GM18519 (cell line): Measurements from ENCODE around the gene SPECC1.
"Not testable (repeated sequence)": the region's sequence is repeated elsewhere in the genome, so short reads cannot be mapped to it uniquely, and the experiment has no call there.

Experiments
- ATAC-seq: cut with Tn5 transposase; IDR thresholded peaks from one replicate; pipeline ENCODE4 v1.9.1; 2021; ENCODE audit warnings: mild to moderate bottlenecking, moderate library complexity; ENCODE audit not compliant: unreplicated experiment, low FRiP score

Gene SPECC1

DNA sequence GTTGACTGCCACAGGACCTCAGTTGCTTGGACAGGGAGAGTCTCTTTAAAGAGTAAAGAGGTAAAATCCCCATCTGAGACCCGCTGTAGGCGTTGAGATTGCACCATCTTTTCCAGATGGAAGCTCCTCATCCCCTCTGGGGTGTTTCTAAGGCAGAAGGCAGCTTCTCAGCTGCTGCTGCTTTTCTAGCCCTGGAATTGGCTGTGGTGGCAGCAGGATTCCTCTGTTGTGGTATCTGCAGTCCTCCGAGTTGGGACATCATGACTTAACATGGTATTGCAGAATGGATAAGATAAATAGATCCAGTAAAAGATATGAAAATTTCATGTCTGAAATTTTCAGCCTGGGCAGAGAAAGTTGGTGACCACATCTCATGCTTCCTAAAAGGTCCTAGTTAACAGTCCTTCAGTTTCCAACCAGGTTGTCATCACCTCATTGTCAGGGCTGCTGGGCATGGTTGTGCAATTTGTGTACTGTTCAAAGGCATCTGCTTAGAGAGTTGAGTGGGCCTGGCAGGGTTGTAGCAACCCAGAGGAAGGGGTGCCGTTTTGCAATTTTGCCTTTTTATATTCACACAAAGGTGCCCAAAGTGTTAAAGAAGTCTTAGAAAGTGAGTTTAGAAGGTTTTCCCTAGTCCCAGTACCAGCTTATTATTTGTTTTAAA lies 150.4 kb downstream of the SPECC1 start:
- ATAC-seq: no peak

DNA sequence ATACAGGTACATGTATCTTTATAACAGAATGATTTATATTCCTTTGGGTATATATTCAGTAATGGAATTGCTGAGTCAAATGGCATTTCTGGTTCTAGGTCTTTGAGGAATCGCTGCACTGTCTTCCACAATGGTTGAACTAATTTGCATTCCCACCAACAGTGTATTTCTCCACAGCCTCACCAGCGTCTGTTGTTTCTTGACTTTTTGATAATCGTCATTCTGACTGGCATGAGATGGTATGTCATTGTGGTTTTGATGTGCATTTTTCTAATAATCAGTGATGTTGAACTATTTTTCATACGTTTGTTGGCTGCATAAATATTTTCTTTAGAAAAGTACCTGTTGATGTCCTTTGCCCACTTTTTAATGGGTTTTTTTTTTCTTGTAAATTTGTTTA lies 156.4 kb downstream of the SPECC1 start:
- not testable (repeated sequence) for ATAC-seq

DNA sequence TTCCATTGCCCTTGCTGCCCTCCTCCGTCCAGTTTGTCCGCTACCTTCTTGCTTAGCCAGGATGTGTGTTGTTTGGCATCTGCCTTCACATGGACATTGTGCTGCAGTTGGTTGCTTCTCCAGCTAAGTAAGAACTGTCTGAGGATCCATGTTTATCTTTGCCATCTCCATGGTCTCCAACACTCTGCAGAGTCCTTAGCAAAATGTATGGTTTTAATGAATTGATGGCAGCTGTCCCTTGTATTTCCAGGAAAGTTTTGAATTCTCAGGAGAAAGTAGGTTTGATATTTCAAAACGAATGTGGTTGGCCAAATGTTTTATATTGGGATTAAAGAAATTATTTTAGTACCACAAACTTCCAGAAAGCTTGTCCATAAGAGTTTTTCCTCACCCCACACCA lies 160.9 kb downstream of the SPECC1 start:
- ATAC-seq: no peak

DNA sequence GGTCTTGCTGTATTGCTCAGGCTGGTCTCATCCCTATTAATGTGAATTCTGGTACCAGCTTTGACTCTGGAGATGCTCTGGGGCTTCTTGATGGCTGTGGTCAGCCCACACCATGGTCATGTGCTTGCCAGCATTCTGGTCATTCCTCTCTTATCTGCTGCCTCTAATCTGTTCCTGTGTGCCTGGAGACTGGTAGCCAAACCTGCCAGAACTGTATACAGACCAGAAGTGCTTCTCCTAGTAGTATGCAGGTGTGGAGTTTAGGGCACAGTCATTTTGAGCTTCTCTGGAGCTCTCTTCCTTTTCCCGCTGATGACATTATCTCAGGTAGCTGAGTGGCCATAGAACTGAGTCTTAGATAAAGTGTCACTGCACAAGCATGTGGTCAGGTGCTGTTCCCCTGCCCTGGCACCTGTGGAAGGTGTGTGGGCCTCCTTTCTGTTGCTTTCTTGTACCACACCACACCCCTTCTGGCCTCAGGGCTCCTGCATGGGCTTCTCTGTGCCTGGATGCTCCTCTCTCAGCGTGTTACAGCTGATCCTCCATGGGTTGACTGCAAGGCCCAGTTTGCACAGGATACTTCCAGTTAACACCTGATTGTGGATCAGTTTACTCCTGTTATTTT lies 162.7 kb downstream of the SPECC1 start:
- no peak for ATAC-seq

- no peak for ATAC-seq
Observed at GRCh38 chr17:20172376-20172775, 163.2 kb downstream of the SPECC1 start.

DNA sequence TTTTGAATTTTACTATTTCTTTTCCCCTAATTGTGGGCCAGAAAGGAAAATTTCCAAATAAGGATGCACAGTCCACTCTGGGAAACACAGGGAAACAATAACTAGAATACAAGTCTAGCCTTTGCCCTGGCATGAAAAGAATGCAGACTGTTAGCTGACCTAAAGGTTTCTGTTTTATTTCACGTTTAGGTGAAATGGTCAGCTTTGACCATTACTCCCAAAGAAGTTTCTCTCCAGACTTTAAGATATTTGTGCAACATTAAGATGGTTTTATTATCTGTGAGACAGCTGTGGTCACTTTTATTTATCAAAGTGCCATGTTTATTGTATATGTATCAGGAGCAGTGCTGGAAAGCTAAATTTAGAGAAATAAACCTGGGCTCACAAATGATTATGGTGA lies 163.9 kb downstream of the SPECC1 start:
- no peak for ATAC-seq

GRCh38 chr17:20174588-20175265 lies 165.6 kb downstream of the SPECC1 start:
- ATAC-seq: no peak

DNA sequence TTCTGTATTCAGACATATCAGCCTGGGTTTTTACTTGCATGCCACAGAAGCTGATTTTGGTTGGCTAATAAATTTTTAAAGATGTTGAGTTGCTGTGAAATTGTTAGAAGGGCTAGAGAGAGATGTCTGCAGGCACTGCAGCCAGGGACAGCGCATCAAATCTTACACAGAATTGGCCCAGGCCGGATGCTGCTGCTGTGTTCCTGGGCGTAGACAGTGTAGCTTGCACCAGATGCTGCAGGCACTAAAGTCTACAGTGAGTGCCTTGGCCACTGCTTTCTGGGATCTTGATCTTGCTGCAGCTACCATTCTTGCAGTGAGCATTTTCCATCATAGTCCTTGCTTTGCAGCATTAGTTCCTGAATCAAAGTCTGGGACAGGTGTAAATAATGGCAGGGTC lies 169.9 kb downstream of the SPECC1 start:
- no peak for ATAC-seq

DNA sequence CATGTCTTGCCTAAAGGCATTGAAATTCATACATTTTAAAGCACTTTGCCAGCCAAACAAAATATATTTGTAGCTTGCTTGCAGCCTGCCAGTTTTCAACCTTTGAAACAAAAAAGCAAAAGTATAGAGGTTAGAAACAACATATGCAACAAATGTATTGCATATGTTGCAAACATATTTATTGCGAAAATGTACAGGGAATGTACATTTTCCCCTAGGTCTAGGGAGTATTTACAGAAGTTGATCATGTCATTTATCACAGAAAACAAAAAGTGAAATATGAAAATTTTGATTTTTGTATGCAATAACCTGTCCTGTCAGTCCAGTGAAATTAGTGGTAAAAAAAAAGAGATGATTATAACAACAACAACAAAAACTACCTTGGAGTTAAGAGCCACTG lies 171.5 kb downstream of the SPECC1 start:
- no peak for ATAC-seq

DNA sequence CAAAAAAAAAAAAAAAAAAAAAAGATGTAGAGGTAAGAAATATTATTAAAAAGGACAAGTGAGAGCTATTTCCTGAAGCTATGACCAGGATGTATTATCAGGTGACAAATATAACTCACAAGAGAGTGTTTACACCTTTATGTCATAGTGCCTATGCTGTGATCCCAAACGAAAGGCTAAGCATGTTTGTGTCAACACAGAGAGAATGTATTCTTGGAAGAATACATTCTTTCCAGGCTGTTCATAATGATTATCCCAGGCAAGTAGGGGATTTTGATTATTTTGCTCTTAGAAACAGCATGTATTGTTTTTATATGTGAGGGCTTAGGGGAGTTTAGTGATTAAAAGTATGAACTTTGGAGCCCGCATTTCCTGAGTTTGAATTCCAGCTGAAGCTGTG lies 175.0 kb downstream of the SPECC1 start:
- no peak for ATAC-seq

DNA sequence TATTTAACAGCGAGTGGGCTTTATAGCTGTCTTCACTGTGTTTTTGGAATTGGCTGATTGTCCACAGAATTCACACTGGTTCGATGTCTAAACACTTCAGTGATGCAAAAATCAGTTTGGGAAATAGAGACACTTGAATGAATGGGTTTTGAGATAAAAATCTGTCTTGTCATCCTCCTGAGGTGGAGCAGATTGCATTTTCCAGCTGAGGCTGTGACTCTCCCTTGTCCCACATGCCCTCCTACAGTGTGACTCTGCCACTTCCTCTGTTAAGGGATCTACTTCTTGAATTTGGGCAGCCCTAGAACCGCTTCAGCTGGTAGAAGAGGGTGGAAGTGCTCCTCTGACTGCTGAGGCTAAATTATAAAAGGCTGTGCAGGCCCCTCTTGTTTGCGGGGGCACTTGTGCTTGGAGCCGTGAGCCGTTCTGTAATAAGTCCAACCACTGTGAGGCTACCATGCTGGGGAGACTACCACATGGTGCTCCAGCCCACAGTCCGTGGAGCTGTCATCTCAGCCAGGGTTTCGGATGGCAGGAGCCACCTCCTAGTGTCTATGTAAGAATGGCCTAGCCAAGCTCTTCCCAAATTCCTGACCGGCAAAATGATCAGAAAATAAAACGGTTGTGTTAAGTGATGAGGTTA lies 175.9 kb downstream of the SPECC1 start:
- ATAC-seq: no peak

- no peak for ATAC-seq
Observed at GRCh38 chr17:20187049-20187448, 177.9 kb downstream of the SPECC1 start.

DNA sequence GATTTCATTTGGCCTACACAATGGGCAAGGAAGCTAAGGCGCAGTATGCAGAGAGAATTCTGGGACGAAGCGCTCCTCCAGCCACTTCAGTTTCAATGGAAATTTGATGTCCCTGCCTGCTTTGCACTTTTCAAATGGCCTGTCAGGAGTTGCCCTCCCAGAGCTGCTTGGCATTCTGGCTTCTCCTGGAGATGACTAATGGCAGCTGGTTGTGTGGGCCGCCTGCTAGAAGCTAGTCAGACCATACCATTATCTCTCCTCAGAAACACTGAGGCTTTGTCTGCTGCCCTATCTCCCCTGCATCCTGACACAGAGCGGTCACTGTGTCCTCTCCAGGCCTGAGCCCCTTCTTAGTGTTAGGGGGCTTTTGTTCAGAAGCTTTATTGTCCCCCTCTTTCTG lies 180.1 kb downstream of the SPECC1 start:
- ATAC-seq: no peak

DNA sequence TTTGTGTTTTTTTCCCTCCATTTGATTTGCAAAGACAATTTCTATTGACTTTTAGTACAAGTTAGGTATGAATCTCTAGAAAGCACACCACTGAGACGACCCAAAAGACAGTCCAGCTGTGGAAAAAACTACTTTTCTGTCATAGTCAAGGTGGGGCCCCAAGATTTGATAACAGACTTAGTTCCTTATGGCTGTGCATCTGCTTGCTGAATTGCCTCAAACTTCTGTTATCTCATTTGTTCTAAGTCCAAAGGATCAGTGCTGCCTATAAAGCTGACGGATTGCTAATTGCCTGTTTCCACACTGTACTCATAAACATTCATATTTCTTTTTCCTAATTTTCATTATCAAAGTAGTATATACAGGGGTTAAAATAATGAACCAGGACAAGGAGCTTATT lies 180.8 kb downstream of the SPECC1 start:
- no peak for ATAC-seq

GRCh38 chr17:20190605-20191004 lies 181.4 kb downstream of the SPECC1 start:
- no peak for ATAC-seq

DNA sequence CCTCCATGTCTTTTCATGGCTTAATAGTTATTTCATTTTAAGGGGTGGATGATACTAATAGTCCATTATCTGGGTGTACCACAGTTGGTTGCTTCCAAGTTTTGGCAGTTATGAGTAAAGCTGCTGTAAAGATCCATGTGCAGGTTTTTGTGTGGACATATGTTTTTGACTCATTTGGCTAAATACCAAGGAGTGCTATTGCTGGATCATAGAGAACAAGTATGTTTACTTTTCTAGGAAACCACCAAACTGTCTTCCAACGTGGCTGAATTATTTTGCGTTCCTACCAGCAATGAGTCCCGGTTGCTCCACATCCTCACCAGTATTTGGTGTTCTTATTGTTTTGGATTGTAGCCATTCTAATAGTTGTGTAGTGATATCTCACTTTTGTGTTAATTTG lies 181.9 kb downstream of the SPECC1 start:
- no peak for ATAC-seq

DNA sequence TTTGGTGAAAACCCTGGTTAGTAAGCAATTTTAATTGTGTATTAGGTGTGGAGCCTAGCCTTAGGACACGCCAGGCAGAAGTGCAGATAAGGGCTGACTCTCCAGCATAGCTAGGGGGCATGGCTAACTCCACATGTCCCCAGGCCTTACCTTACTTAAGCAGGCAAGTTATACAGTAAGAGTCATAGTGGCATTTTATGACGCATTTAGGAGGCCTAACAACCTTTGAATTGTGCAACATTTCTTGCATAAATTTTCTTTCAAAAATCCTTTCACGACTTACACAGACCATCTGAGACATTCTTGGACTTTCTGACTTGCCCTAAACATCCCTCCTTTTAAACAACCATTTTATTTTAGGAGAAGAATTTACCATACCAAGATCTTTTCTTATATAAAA lies 187.1 kb downstream of the SPECC1 start:
- ATAC-seq: not testable (repeated sequence)

DNA sequence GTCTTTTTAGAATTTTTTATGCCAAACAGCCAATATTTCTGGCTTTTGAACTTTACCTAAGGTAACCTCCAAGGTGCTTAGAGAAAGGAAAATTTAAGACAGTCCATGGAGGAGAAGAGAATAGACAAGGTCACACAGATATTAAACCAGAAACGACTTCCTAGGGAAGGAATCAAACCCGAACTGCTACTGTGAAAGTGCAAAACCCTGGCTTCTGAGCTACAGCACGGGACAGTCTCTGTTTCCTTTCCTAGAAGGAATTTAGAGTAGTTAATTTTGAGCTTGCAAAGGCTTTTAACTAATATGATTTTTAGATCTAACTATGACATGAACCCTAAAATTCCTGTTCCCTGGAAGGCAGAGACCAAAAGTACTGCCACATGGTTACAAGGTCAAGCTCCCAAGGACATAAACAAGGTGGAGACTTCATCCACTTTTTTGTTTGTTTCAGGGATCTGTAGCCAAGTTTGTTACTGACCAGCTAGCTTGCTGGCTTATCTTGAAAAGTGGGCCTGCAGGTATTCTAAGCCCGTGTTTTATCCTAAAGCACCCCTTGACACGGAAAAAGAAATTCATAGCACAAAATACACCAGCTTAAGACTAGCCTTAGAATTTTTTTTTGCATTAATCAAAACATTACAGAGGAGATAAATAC lies 188.2 kb downstream of the SPECC1 start:
- ATAC-seq: no peak

DNA sequence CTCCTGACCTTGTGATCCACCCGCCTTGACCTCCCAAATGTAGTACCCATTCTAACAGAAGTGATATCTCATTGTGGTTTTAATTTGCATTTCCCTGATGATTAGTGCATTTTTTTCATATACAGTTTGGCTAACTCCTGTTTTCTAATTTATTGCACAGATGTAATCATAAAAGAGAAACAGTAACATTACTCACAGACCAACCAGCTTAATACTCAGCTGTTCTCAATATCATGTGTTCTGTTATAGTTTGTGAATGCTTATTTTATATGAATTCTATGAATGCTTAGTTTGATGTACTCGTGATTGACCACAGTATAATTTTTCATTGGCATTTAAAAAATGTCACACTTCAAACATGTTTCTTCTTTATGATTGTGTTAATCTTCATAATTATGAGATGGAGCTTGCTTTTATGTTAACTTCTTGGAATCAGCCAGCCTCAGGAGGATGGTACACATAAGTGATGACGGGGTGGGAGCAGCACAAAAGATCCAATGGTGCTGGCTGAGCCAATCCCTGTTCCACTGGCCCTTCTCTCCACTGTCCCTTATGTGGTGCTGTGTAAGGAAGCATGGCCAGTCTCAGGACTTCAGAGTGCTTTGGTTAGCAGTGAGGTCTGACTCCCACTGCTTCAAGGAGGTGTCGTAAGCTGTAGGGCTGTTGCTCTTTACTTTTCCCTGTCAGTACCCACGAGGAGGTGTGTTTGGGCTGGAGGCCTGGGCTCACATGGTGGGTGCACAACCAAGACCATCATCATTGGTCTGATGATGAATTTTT lies 191.0 kb downstream of the SPECC1 start:
- no peak for ATAC-seq

- ATAC-seq: no peak
Observed at GRCh38 chr17:20200865-20201458, 191.8 kb downstream of the SPECC1 start.
